Stimulated activated CD8-positive, alpha-beta memory T cell treated with anti-CD3 and anti-CD28 coated beads, Interleukin-15, amount 100 ng/mL, for 1 hour (primary cell): ENCODE measurements around the gene EMD.
A peak's percentile ranks its signal among the peaks of the same experiment; 100 is the strongest.

ENCODE experiments used
- DNase-seq: peaks from one replicate; pipeline ENCODE4 v3.0.0-alpha.2; 2020; ENCODE audit warnings: low read depth

The EMD gene

GRCh38 chrX:154419189-154419588 lies 40.1 kb downstream of the EMD start:
- DNase-seq: no peak

- DNase-seq: no peak
Measured at GRCh38 chrX:154419688-154420401, 40.8 kb downstream of the EMD start.

- no peak for DNase-seq
Measured at GRCh38 chrX:154420402-154420756, 41.3 kb downstream of the EMD start.

GRCh38 chrX:154426916-154427770 lies 48.0 kb downstream of the EMD start:
- DNase-seq: no peak

GRCh38 chrX:154428176-154429171 lies 49.4 kb downstream of the EMD start, which contains the start of gene ATP6AP1:
Gene ATP6AP1 (plus strand): TSS chrX:154428677. CDS start chrX:154428693, 16 bp downstream.
- peak; percentile 67 for DNase-seq

GRCh38 chrX:154429711-154430110 lies 50.6 kb downstream of the EMD start:
- no peak for DNase-seq

GRCh38 chrX:154430479-154430878 lies 51.4 kb downstream of the EMD start:
- no peak for DNase-seq

- DNase-seq: no peak
Measured at GRCh38 chrX:154430916-154431315, 51.8 kb downstream of the EMD start.
